IMR-90 (cell line): ENCODE measurements around the gene NEXN. TPM values are rescaled to one million over a fixed set of nuclear protein-coding genes. Genes with fewer than 3 reads are reported as not detected.

Experiments
- ATAC-seq: fragments of 200-7000 bp; cut with Tn5 transposase; 2 replicates; pipeline ENCODE4 v1.9.1; 2020; ENCODE audit warnings: low read depth, mild to moderate bottlenecking, moderate library complexity
- BruUV-seq: library from RNA; stranded (reverse); fragments of 400-500 nt; replicated peaks from 2 replicates; lab custom pipeline; 2021; lab: Mats Ljungman, UMichigan
- CTCF ChIA-PET: fragments of 300-600 bp; formaldehyde crosslinking; extraction: SDS; loops from one replicate; lab custom pipeline; 2021; ENCODE audit warnings: antibody characterized with exemption; lab: Yijun Ruan, JAX
- POLR2A ChIA-PET: fragments of 300-600 bp; sonication (Branson Sonifier 250); formaldehyde crosslinking; loops from one replicate; lab custom pipeline; 2022; ENCODE audit warnings: antibody characterized with exemption; ENCODE audit not compliant: unreplicated experiment; lab: Charles Lee
- DNase-seq: peaks from one replicate; pipeline ENCODE4 v3.0.0; 2013
- H2AFZ ChIP-seq: replicated peaks from 2 replicates; pipeline ENCODE3; 2013; ENCODE audit warnings: low read length, mild to moderate bottlenecking; ENCODE audit not compliant: poor library complexity
- H2AK5ac ChIP-seq: 2 replicates; pipeline ENCODE4 v1.6.1; 2013; ENCODE audit warnings: low read depth, low read length, inconsistent platforms
- H2AK9ac ChIP-seq: replicated peaks from 2 replicates; pipeline ENCODE3; 2013; ENCODE audit warnings: mild to moderate bottlenecking, low read depth, low read length, moderate library complexity; ENCODE audit not compliant: poor library complexity
- H2BK120ac ChIP-seq: 2 replicates; pipeline ENCODE4 v1.6.1; 2013; ENCODE audit warnings: low read depth, low read length, inconsistent platforms
- H2BK15ac ChIP-seq: 3 replicates; pipeline ENCODE4 v1.6.1; 2013; ENCODE audit warnings: low read depth, low read length, inconsistent platforms
- H2BK20ac ChIP-seq: 2 replicates; pipeline ENCODE4 v1.6.1; 2013; ENCODE audit warnings: low read depth, mild to moderate bottlenecking, inconsistent platforms, low read length, moderate library complexity
- H2BK5ac ChIP-seq: 2 replicates; pipeline ENCODE4 v1.6.1; 2013; ENCODE audit warnings: mild to moderate bottlenecking, low read depth, low read length, inconsistent platforms; ENCODE audit not compliant: poor library complexity, severe bottlenecking
- H3K14ac ChIP-seq: replicated peaks from 2 replicates; pipeline ENCODE4 v1.6.1; 2013; ENCODE audit warnings: low read depth, low read length, inconsistent platforms
- H3K18ac ChIP-seq: 2 replicates; pipeline ENCODE4 v1.6.1; 2013; ENCODE audit warnings: low read depth, low read length, control low read depth
- H3K23ac ChIP-seq: 2 replicates; pipeline ENCODE4 v1.6.1; 2013; ENCODE audit warnings: low read depth, low read length, inconsistent platforms
- H3K27ac ChIP-seq: 2 replicates; pipeline ENCODE4 v1.5.1; 2013; ENCODE audit warnings: mild to moderate bottlenecking, control low read depth, low read length; ENCODE audit not compliant: insufficient read depth
- H3K27me3 ChIP-seq: 2 replicates; pipeline ENCODE4 v1.6.1; 2013; ENCODE audit warnings: low read length; ENCODE audit not compliant: control insufficient read depth, insufficient read depth
- H3K36me3 ChIP-seq: 2 replicates; pipeline ENCODE4 v1.6.1; 2013; ENCODE audit warnings: low read length, mixed read lengths; ENCODE audit not compliant: control insufficient read depth, insufficient read depth
- H3K4ac ChIP-seq: 2 replicates; pipeline ENCODE4 v1.6.1; 2013; ENCODE audit warnings: low read depth, low read length, inconsistent platforms
- H3K4me1 ChIP-seq: 2 replicates; pipeline ENCODE4 v1.6.1; 2013; ENCODE audit warnings: low read length, mixed read lengths; ENCODE audit not compliant: control insufficient read depth, insufficient read depth
- H3K4me2 ChIP-seq: 2 replicates; pipeline ENCODE4 v1.6.1; 2013; ENCODE audit warnings: low read depth, mild to moderate bottlenecking, control low read depth, low read length, moderate library complexity
- H3K4me3 ChIP-seq: 2 replicates; pipeline ENCODE4 v1.5.1; 2013; ENCODE audit warnings: low read depth, mild to moderate bottlenecking, control low read depth, low read length, moderate library complexity; ENCODE audit not compliant: insufficient read depth
- H3K56ac ChIP-seq: 2 replicates; pipeline ENCODE4 v1.6.1; 2013; ENCODE audit warnings: low read length, inconsistent platforms; ENCODE audit not compliant: insufficient read depth; ENCODE audit errors: extremely low read depth
- H3K79me1 ChIP-seq, 2 experiments: 2 replicates each; pipeline ENCODE4 v1.6.1; 2013; ENCODE audit warnings: low read length in 2 of 2, inconsistent platforms in 1 of 2, low read depth in 1 of 2
- H3K9ac ChIP-seq: 2 replicates; pipeline ENCODE4 v1.6.1; 2013; ENCODE audit warnings: low read depth, low read length, control low read depth
- H3K9me1 ChIP-seq: 2 replicates; pipeline ENCODE4 v1.6.1; 2013; ENCODE audit warnings: low read length, inconsistent platforms; ENCODE audit not compliant: insufficient read depth
- H3K9me3 ChIP-seq: 2 replicates; pipeline ENCODE4 v1.6.1; 2013; ENCODE audit warnings: low read length; ENCODE audit not compliant: control insufficient read depth, insufficient read depth
- H4K20me1 ChIP-seq: 2 replicates; pipeline ENCODE4 v1.6.1; 2013; ENCODE audit warnings: low read length, inconsistent platforms; ENCODE audit not compliant: insufficient read depth
- H4K5ac ChIP-seq: 2 replicates; pipeline ENCODE4 v1.6.1; 2013; ENCODE audit warnings: mild to moderate bottlenecking, low read depth, low read length, control low read depth
- H4K8ac ChIP-seq, 2 experiments: 2 replicates each; pipeline ENCODE4 v1.6.1; 2013; ENCODE audit warnings: low read depth in 2 of 2, low read length in 2 of 2, control low read depth in 1 of 2, inconsistent platforms in 1 of 2
- H4K91ac ChIP-seq: 2 replicates; pipeline ENCODE4 v1.6.1; 2013; ENCODE audit warnings: low read depth, low read length, inconsistent platforms; ENCODE audit not compliant: insufficient read depth
- BHLHE40 ChIP-seq: fragments of 150-350 bp; IDR thresholded peaks from 2 replicates; pipeline ENCODE4 v1.6.1; 2016; ENCODE audit warnings: mild to moderate bottlenecking, low read depth, low read length
- CEBPB ChIP-seq: IDR thresholded peaks from 2 replicates; pipeline ENCODE4 v1.6.1; 2012; ENCODE audit warnings: low read depth, low read length, improper control_type of control experiment
- CHD1 ChIP-seq: IDR thresholded peaks from 2 replicates; pipeline ENCODE4 v1.6.1; 2012; ENCODE audit warnings: low read depth, low read length, improper control_type of control experiment
- CTCF ChIP-seq: conservative IDR thresholded peaks from 2 replicates; pipeline ENCODE4 v1.5.1; 2012; ENCODE audit warnings: mild to moderate bottlenecking, low read depth, low read length, improper control_type of control experiment
- FOS ChIP-seq: fragments of 150-350 bp; IDR thresholded peaks from 2 replicates; pipeline ENCODE4 v1.6.1; 2016; ENCODE audit warnings: low read depth, low read length
- MAFK ChIP-seq: IDR thresholded peaks from 2 replicates; pipeline ENCODE4 v1.6.1; 2012; ENCODE audit warnings: low read depth, low read length, improper control_type of control experiment
- MAZ ChIP-seq: IDR thresholded peaks from 2 replicates; pipeline ENCODE4 v1.6.1; 2012; ENCODE audit warnings: low read depth, mild to moderate bottlenecking, low read length, improper control_type of control experiment, moderate library complexity, borderline replicate concordance
- MXI1 ChIP-seq: IDR thresholded peaks from 2 replicates; pipeline ENCODE4 v1.6.1; 2012; ENCODE audit warnings: low read depth, mild to moderate bottlenecking, low read length, moderate library complexity, borderline replicate concordance
- NFE2L2 ChIP-seq: fragments of 150-350 bp; IDR thresholded peaks from 2 replicates; pipeline ENCODE4 v1.6.1; 2016; ENCODE audit warnings: low read depth, mild to moderate bottlenecking, low read length
- POLR2A ChIP-seq: IDR thresholded peaks from 2 replicates; pipeline ENCODE4 v1.6.1; 2012; ENCODE audit warnings: mild to moderate bottlenecking, low read depth, low read length
- RAD21 ChIP-seq: IDR thresholded peaks from 2 replicates; pipeline ENCODE4 v1.6.1; 2012; ENCODE audit warnings: low read length, improper control_type of control experiment
- RCOR1 ChIP-seq: IDR thresholded peaks from 2 replicates; pipeline ENCODE4 v1.6.1; 2012; ENCODE audit warnings: mild to moderate bottlenecking, low read length, improper control_type of control experiment; ENCODE audit not compliant: insufficient replicate concordance
- RFX5 ChIP-seq: IDR thresholded peaks from 2 replicates; pipeline ENCODE4 v1.8.0; 2012; ENCODE audit warnings: low read depth, mild to moderate bottlenecking, low read length, moderate library complexity
- SMC3 ChIP-seq: fragments of 150-350 bp; IDR thresholded peaks from 2 replicates; pipeline ENCODE4 v1.6.1; 2016; ENCODE audit warnings: low read depth, mild to moderate bottlenecking, antibody characterized with exemption, low read length, moderate library complexity
- WGBS, 2 experiments: methylation state at CpG; one replicate each; pipeline versions ENCODE4 v1.1.5 to v1.1.7; 2013; ENCODE audit warnings: missing lambda C conversion rate in 2 of 2; ENCODE audit not compliant: insufficient read length in 1 of 2; ENCODE audit errors: extremely low coverage in 2 of 2; 5-methylcytosine and 5-hydroxymethylcytosine counted together
- dilution Hi-C: fragments of 300-500 bp; cut with HindIII; formaldehyde crosslinking; loops from one replicate; pipeline ENCODE4 v1.14.3; 2018; ENCODE audit warnings: low sequenced_read_pairs; ENCODE audit not compliant: unreplicated experiment
- in situ Hi-C: fragments of 300-500 bp; cut with MboI; formaldehyde crosslinking; loops from 3 replicates; pipeline ENCODE4 v1.14.3; 2019; ENCODE audit warnings: low sequenced_read_pairs, inconsistent platforms, mixed read lengths
- intact Hi-C: fragments of 100-400 bp; cut with micrococcal nuclease; formaldehyde crosslinking; loops from 2 replicates; pipeline ENCODE4 v1.10.0; 2022
- polyA plus RNA-seq, 3 experiments: library from polyadenylated mRNA; depleted of rRNA; stranded (reverse); fragments of >200 nt; gene quantifications; 2 replicates each; pipeline ENCODE4 v1.2.3, GENCODE V29; 2012; ENCODE audit warnings: low replicate concordance in 1 of 3
- total RNA-seq: library from RNA; depleted of rRNA; stranded (reverse); fragments of >200 nt; gene quantifications from 2 replicates; pipeline ENCODE4 v1.2.3, GENCODE V29; 2012
- TF ChIP-seq, protein P1 (sequence below): fragments of 150-350 bp; IDR thresholded peaks from 2 replicates; pipeline ENCODE4 v1.6.1; 2016; ENCODE audit warnings: low read depth, mild to moderate bottlenecking, low read length, moderate library complexity, borderline replicate concordance

Gene NEXN
- total and polyA plus RNA-seq, 2 of the 4 experiments (the other 2 are of a cell fraction), result 5.2 to 16.1 TPM

GRCh38 chr1:77948841-77949424 lies 60.5 kb downstream of the NEXN start:
- 60% methylated on average over 1 of the region's 2 CpGs; no CpG with 5 or more reads in 1 of the 2 experiments for WGBS, 2 experiments
- H3K4ac ChIP-seq, result no peak overlapping the region
- H2AK9ac ChIP-seq, result no peak overlapping the region
- H2BK5ac ChIP-seq, result peak overlapping the region; percentile 46
- H3K23ac ChIP-seq, result no peak overlapping the region
- H2BK120ac ChIP-seq, result no peak overlapping the region
- CTCF ChIA-PET, result no interaction called here
- in situ Hi-C loops (no loop called here), dilution Hi-C loops (no loop called here), intact Hi-C loops (loop anchor here (1.0 kb wide), 1 partner anchor 165 kb away; no protein-coding TSS in a partner anchor)
- H3K9me3 ChIP-seq, result no peaks in the 10 kb centered on the region
- BruUV-seq, result no TSS peak
- H2BK15ac ChIP-seq, result no peak overlapping the region
- H4K20me1 ChIP-seq, result peaks cover 9% of the 10 kb centered on the region; the same call in 1 of the 2 replicates
- H2AFZ ChIP-seq, result no peak overlapping the region
- H2BK20ac ChIP-seq, result no peak overlapping the region
- H3K9me1 ChIP-seq, result no peaks in the 10 kb centered on the region
- no peak overlapping the region for H4K8ac ChIP-seq
- no peak overlapping the region for H4K91ac ChIP-seq
- H3K18ac ChIP-seq, result no peak overlapping the region
- DNase-seq, result peak; percentile 42
- POLR2A ChIA-PET, result no interaction called here
- no peaks in the 10 kb centered on the region for H3K27me3 ChIP-seq
- H3K56ac ChIP-seq, result no peak overlapping the region
- peak; percentile 28; the same call in 1 of the 2 replicates for TF ChIP-seq CTCF
- no peak for TF ChIP-seq MXI1
- no peak for TF ChIP-seq NFE2L2
- no peak for TF ChIP-seq MAZ
- no peak for TF ChIP-seq FOS
- TF ChIP-seq CEBPB, result no peak
- TF ChIP-seq, protein P1, sequence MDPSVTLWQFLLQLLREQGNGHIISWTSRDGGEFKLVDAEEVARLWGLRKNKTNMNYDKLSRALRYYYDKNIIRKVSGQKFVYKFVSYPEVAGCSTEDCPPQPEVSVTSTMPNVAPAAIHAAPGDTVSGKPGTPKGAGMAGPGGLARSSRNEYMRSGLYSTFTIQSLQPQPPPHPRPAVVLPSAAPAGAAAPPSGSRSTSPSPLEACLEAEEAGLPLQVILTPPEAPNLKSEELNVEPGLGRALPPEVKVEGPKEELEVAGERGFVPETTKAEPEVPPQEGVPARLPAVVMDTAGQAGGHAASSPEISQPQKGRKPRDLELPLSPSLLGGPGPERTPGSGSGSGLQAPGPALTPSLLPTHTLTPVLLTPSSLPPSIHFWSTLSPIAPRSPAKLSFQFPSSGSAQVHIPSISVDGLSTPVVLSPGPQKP, result no peak
- TF ChIP-seq CHD1, result no peak
- TF ChIP-seq BHLHE40, result no peak
- 0 out of 2 replicates have a peak, but pooled peaks have one; percentile 35 for TF ChIP-seq SMC3
- 0 out of 2 replicates have a peak, but pooled peaks have one; percentile 10 for TF ChIP-seq RAD21
- no peak for TF ChIP-seq RCOR1
- TF ChIP-seq MAFK, result no peak
- no peak for TF ChIP-seq RFX5
- TF ChIP-seq POLR2A, result no peak
- no peak overlapping the region for H3K9ac ChIP-seq
- no peak overlapping the region for H4K5ac ChIP-seq
- peaks cover 43% of the 10 kb centered on the region for H3K36me3 ChIP-seq
- H3K79me1 ChIP-seq, result peaks cover 7 to 34% of the 10 kb centered on the region in 2 experiments
- no peak overlapping the region for H3K4me3 ChIP-seq
- peak; percentile 68; the same call in 1 of the 2 replicates for ATAC-seq
- H3K4me1 ChIP-seq, result 0 out of 2 replicates have a peak, but pooled peaks cover 2% of the 10 kb centered on the region
- no peak overlapping the region for H2AK5ac ChIP-seq
- H3K27ac ChIP-seq, result no peak overlapping the region
- H3K4me2 ChIP-seq, result no peak overlapping the region; the same call in 1 of the 2 replicates
- H3K14ac ChIP-seq, result no peak overlapping the region
